Fibroblast of gingiva (primary cell): ENCODE measurements around the gene MICAL3.
A peak's percentile ranks its signal among the peaks of the same experiment; 100 is the strongest.

Experiments
- DNase-seq: peaks from one replicate; pipeline ENCODE4 v3.0.0-alpha.2; 2011; ENCODE audit warnings: low read depth

Gene MICAL3

DNA sequence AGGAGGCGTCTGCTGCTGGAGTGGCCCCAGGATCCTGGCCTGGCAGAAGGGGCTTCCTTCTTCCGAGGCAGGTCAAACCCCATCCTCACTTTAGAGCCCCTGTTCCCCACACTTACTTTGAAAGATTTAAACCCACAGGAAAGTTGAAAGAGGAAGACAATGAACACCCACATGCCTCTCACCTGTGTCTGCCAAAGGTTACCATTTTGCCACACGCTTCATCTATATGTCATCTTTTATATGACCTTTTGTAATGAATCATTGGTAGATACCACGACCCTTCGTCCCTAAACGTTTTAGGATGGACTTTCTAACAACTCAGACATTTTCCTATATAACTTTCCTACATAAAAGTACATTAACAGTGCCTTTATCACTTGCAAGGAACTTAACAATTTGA, 210.3 kb downstream of the MICAL3 start:
- no peak for DNase-seq

GRCh38 chr22:17811119-17811518, 213.2 kb downstream of the MICAL3 start:
- no peak for DNase-seq

- no peak for DNase-seq
Observed at GRCh38 chr22:17810570-17811116, 213.7 kb downstream of the MICAL3 start.

DNA sequence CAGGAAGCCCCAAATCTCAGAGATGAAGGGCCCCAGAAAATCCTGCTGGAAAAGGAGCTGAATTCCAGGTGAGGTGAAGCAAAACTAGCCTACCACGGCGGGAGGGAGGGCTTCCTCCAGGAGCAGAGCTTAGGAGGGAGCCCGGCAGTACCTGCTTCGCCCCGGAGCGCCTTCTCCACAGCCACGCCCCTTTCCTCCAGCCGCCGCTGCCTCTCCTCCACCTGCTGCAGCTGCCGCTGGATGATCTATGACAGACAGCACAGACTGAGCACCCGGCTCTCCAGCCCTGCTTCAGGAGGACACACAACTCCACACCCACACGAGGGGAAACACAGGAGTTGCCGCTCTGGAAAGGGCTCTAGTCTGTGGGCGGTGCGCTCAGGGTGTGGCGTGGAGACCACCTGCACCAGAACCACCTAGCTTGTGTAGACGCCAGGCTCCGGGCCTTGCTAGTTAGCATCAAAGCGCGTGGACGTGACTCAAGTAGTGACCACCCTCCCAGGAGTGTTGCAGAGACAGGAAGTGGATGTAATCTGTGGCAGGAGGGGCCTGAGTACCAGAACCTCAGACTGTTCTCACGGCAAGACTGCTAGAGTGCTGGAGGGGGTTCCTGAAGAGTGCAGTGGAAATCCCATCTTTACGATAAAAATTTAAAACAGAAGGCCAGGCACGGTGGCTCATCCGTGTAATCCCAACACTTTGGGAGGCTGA, 215.5 kb downstream of the MICAL3 start:
- no peak for DNase-seq

DNA sequence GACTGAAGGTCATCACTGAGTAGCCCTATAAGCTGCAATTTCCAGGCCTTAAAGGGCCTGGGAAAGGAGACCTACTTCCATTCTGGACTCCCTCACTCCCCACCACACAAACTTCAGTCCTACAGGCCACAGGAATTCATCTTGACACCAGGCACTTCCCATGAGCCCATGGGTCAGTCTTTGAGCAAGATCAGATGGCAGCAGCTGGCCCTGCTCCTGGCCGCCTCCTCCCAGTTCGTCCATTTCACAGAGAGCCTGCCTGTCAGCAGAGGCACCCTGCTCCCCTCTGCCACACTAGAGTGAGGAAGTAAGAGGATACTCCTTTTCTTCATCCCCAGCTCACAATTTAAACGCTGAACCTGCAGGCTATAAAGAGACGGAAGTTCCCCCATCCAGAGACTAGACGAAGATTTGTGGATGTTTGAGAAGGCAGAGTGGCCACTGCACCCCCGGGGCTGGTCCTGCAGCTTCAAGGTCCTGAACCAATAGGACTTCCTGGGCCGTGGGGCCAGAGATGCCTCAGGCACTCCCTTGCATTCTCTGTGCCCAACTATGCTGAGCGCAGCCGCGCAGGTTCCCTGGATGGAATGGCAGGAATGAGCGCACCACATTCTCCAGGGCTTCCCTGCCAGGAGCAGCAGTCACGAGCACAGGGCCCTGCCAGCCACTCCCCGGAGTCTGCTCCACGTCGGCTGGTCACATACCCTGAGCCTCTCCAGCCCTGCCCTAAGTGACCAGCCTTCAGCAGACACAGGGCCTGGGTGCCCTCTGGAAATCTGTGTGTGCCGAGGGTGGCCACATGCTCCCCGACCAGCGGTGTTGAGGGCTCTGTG, 216.6 kb downstream of the MICAL3 start:
- peak; percentile 65 for DNase-seq

DNA sequence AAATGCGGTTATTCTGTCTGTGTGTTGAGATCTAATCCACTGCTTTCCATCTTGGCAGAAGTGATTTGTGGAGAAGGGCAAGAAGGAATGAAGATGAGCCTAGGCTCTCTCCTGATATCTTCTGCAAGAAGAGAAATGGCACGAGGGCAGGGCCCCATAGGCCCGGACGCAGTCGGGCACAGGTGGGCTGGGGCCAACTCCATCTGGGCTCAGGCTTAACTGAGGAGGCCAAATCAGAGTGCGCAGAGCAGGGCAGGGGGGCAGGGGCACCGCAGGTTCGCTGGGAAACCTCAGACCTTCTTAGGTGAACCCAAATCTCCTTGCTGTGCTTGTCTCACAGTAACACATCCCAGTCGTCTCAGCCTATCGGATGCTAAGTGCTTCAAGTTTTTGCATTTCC, 217.3 kb downstream of the MICAL3 start:
- DNase-seq = no peak

GRCh38 chr22:17806437-17806836, 217.9 kb downstream of the MICAL3 start:
- DNase-seq = no peak

GRCh38 chr22:17804331-17805080, 219.9 kb downstream of the MICAL3 start:
- DNase-seq = no peak

DNA sequence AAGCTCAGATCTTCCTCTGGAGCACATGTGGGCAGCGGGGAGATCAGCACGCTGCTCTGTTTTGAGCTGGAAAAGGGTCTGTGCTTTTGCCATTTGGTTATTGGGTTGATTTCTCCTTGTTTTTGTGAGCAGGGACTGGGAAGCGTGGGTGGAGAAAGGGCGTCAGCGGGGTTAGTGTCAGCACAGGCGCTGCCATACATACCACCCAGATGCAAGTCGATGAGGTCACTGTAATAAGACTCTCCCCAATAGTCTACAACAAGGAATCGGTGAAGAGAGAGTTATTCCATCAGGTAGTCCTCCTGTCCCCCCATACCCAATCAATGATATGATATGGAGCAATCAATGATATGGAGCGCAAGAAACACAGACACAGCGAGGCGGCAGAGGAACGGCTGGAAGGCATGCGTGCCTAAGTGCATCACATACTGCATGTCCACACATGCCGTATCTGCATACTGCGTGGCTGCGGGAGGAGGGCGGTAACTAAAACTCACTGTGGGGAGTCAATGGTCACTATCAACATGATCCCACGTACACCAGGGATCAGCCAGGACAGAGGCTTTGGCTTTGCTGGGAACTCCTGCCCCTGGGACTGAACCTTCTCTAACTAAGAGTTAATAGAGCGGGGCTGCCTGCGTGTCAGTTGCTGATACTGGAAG, 220.6 kb downstream of the MICAL3 start:
- DNase-seq = no peak

DNA sequence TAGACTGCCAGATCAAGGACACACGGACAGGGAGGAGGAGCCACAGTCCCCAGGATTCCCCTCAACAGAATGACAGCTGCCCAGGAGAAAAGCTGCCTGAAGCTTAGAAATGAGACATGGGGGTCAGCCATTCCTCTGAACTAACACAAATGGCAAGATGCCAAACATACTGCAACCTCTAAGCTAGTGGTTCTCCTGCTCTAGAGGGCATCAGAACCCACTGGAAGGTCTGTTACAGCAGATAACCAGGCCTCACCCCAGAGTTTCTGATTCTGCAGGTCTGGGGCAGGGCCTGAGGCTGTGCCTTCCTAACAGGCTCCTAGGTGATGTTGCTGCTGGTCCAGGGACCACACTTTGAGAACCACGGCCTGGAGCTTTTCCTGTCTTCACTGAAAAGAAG, 221.5 kb downstream of the MICAL3 start:
- no peak for DNase-seq

- no peak for DNase-seq
Observed at GRCh38 chr22:17802411-17802810, 221.9 kb downstream of the MICAL3 start.

DNA sequence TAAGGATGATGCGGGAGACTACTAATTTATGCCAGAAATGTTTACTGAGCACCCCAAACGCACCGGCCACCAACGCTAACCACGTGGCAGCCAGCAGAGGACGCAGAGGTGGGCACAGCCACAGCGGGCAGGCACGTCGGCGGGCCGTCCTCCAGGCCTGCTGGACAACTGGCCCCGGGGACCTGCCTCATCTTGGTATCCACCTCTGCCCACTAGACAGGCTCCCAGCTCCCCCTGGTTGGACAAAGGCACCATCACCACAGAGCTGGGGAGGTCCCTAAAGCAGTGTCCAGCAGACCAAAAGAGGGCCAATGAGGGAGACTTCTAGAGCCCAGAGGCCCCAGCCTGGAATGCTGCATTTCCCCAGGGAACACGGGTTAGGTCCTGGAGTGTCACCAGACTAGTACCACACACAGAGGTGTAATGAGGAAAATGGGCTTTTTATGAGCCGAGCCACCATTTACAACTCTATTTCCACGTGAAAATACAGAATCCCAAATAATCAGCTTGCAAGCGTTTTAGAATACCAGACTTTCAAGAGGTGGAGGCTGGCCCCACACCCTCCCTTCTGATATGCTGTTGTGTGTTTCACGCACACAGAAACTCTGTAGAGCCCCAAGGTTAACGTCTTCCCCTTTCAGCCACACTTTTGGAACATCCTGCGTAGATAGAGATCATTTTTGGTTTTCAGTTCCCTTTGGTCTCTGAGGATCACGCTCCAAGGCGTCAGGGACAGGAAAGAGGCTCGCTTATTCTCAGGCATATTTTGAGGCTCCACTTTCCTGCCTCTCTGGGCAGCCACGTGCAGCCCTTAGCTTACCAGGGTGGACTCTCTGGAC, 226.4 kb downstream of the MICAL3 start:
- no peak for DNase-seq

DNA sequence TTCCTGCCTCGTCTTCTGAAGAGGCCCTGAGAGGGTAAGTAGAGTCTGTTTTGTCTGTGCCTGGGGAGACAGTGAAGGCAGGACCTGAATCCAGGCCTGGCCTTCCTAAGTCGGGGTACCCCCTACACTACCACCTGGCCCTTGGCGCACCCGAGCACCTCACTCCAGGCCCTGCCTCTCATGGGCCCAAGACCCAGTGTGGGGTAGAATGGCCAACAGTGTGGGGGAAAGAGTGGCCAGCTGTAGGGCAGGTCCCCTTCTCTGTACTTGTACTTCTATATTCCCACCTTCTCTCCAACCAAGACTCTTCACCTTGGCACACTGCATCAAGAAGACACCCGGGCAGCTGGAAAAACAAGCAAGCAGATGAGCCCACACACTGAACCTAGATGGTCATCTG, 227.7 kb downstream of the MICAL3 start:
- DNase-seq = no peak

- DNase-seq = no peak
Observed at GRCh38 chr22:17795661-17796548, 228.5 kb downstream of the MICAL3 start.

DNA sequence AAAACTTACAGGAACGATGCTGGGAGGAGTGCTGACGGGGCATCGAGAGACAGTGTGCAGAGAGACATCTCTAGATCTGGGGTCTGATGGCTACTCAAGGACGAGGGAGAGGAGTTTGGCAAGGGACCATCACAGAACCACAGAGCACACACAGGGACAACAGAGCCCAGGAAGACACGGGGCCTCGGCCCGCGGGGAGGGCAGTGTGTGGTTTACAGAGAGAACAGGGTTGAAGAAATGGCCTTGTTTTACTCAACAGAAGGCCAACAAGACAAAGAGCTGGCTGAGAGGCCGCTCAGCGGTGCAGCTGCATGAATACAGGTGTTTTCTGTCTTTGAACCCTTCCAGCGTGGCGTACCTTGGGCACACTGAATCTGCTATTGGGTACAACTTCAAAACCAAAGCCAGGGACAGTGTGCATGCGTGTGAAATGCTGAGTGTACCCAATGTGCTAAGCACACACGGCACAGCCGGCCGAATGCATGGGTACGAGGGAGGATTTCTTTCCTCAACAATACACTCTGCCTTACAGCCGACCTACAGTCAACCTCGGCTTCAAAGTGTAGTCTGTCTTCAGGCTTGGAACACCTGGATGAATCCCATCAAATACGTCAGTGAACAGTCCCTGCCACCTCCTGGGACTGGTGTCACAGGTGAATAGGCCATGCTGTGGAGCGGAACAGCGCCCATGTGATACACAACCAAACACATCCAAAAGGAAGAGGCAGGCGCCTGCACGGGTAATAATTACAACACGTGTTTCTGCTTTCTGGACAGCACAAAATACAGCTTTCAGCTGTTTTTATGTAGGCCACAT, 229.4 kb downstream of the MICAL3 start:
- no peak for DNase-seq

DNA sequence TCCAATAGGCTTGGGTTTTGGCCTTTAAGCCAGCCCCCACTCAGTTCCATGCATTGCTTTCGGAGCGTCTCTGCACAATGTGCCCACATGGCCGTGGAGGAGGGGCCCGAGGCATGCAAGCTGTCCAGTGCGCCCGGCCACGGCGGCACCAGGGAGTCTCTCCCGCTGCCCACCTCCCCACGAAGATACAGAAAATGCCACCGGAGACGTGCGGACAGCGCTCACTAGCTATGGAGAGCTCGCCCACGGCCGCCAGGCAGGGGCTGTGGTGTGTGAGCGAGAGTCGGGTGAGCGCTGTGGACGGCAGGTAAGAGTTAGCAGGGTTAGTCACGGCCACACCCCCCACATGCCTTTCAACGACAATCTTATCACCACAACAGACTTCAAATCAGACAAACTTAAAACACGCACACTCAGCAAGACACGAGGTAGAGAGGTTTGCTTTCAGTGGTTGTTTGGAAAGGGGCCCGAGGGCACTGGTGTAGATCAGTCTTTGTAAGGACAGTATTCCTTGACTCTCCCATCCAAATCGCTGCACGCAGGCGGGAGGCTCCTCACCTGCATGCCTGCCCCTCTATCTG, 231.4 kb downstream of the MICAL3 start:
- no peak for DNase-seq

DNA sequence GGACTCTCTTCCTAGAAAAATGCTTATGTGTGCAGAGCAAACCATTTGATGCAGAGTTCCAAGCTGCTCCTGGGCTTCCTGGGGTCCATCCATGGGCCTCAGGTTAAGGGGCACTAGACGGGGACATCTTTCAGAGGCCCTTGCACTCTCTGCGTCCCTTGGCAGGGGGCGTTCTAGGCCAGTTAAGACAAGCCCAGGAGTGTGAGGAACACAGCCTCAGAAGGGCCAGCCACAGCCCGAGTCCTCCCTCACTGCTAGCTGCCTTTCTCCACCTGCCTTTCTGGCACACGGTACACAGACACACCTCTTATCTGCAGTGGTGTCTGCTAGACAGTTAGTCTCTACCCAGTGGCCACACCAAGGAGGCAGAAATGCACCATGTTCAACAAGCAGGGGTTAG, 232.1 kb downstream of the MICAL3 start:
- no peak for DNase-seq

- no peak for DNase-seq
Observed at GRCh38 chr22:17791196-17791595, 233.2 kb downstream of the MICAL3 start.
